HCT116 (cell line): ENCODE measurements around the gene SSR1. TPM values are rescaled to one million over a fixed set of nuclear protein-coding genes. Genes with fewer than 3 reads are reported as not detected.
"Not testable (repeated sequence)": the region's sequence is repeated elsewhere in the genome, so short reads cannot be mapped to it uniquely, and the experiment has no call there.

ENCODE experiments used
- ATAC-seq: fragments of 200-7000 bp; cut with Tn5 transposase; 2 replicates; pipeline ENCODE4 v1.9.1; 2020; ENCODE audit warnings: mild to moderate bottlenecking, moderate library complexity
- BruUV-seq: library from RNA; stranded (reverse); fragments of 400-500 nt; replicated peaks from 2 replicates; lab custom pipeline; 2021; lab: Mats Ljungman, UMichigan
- CTCF ChIA-PET: fragments of 300-600 bp; sonication (Branson Sonifier 250); formaldehyde crosslinking; loops from one replicate; lab custom pipeline; 2021; ENCODE audit warnings: antibody characterized with exemption; lab: Charles Lee
- POLR2A ChIA-PET: fragments of 300-600, 350-600 bp; sonication (Branson Sonifier 250); formaldehyde crosslinking; loops from one replicate; lab custom pipeline; 2021; ENCODE audit warnings: antibody characterized with exemption; lab: Charles Lee
- RAD21 ChIA-PET, 2 experiments: fragments of 300-600 bp; sonication (Branson Sonifier 250); formaldehyde crosslinking; loops; one replicate each; lab custom pipeline; 2023; ENCODE audit warnings: low total read pairs in 2 of 2; ENCODE audit not compliant: uncharacterized antibody in 2 of 2, unreplicated experiment in 2 of 2, low non-redundant PET in 1 of 2; lab: Charles Lee
- DNase-seq: peaks from one replicate; pipeline ENCODE4 v3.0.0-alpha.2; 2010; ENCODE audit warnings: low read depth, low spot score
- H2AFZ ChIP-seq: fragments of 200-600 bp; shearing (Covaris generic), sonication (generic); 2 replicates; pipeline ENCODE4 v1.6.1; 2017; ENCODE audit warnings: low read depth, mixed run types, mixed read lengths, antibody characterized with exemption, low read length; ENCODE audit not compliant: poor library complexity, severe bottlenecking
- H3K27ac ChIP-seq: 2 replicates; pipeline ENCODE4 v1.5.1; 2012; ENCODE audit warnings: low read depth, low read length
- H3K27me3 ChIP-seq: fragments of 200-600 bp; sonication (generic); 2 replicates; pipeline ENCODE4 v1.6.1; 2016; ENCODE audit warnings: mixed run types, low read length, mixed read lengths; ENCODE audit not compliant: insufficient read depth
- H3K36me3 ChIP-seq, 2 experiments: fragments of 200-500 bp in 1 of 2; fragments of 200-600 bp in 1 of 2; sonication (Bioruptor generic) in 1 of 2; sonication (generic) in 1 of 2; 2 replicates each; pipeline versions ENCODE4 v1.5.1 to v1.6.1; 2014 to 2016; ENCODE audit warnings: low read length in 2 of 2, inconsistent platforms in 1 of 2, mixed read lengths in 1 of 2, mixed run types in 1 of 2; ENCODE audit not compliant: insufficient read depth in 2 of 2, control insufficient read depth in 1 of 2
- H3K4me1 ChIP-seq, 2 experiments: fragments of 200-600 bp in 1 of 2; sonication (generic) in 1 of 2; 2 replicates each; pipeline versions ENCODE4 v1.5.1 to v1.6.1; 2012 to 2017; ENCODE audit warnings: low read length in 2 of 2, inconsistent platforms in 1 of 2, mild to moderate bottlenecking in 1 of 2, mixed read lengths in 1 of 2, mixed run types in 1 of 2, moderate library complexity in 1 of 2; ENCODE audit not compliant: insufficient read depth in 2 of 2, control insufficient read depth in 1 of 2
- H3K4me2 ChIP-seq: fragments of 200-600 bp; sonication (generic); 2 replicates; pipeline ENCODE4 v1.6.1; 2017; ENCODE audit warnings: mixed run types, low read length, mixed read lengths
- H3K4me3 ChIP-seq, 2 experiments: fragments of 200-600 bp in 1 of 2; sonication (generic) in 1 of 2; replicated peaks in 1 of 2; 2 replicates each; pipeline ENCODE4 v1.5.1; 2011 to 2016; ENCODE audit warnings: low read length in 2 of 2, control low read depth in 1 of 2, low read depth in 1 of 2, mild to moderate bottlenecking in 1 of 2, mixed read lengths in 1 of 2, mixed run types in 1 of 2
- H3K79me2 ChIP-seq: fragments of 200-600 bp; sonication (generic); 2 replicates; pipeline ENCODE4 v1.6.1; 2017; ENCODE audit warnings: mild to moderate bottlenecking, mixed run types, low read length, moderate library complexity, mixed read lengths; ENCODE audit not compliant: insufficient read depth
- H3K9ac ChIP-seq: fragments of 200-600 bp; sonication (generic); 2 replicates; pipeline ENCODE4 v1.6.1; 2016; ENCODE audit warnings: low read length, mixed read lengths
- H3K9me2 ChIP-seq: fragments of 200-600 bp; sonication (generic), shearing (Covaris generic); 2 replicates; pipeline ENCODE4 v1.6.1; 2017; ENCODE audit warnings: mixed run types, mild to moderate bottlenecking, moderate library complexity; ENCODE audit not compliant: insufficient read depth
- H3K9me3 ChIP-seq, 2 experiments: fragments of 200-500 bp in 1 of 2; fragments of 200-600 bp in 1 of 2; sonication (Bioruptor generic) in 1 of 2; sonication (generic) in 1 of 2; 2 replicates each; pipeline ENCODE4 v1.6.1; 2014 to 2017; ENCODE audit warnings: low read length in 2 of 2, mixed read lengths in 2 of 2, inconsistent platforms in 1 of 2, low read depth in 1 of 2, mild to moderate bottlenecking in 1 of 2, mixed run types in 1 of 2, moderate library complexity in 1 of 2; ENCODE audit not compliant: control insufficient read depth in 1 of 2, insufficient read depth in 1 of 2
- H4K20me1 ChIP-seq: fragments of 200-600 bp; sonication (generic), shearing (Covaris generic); 2 replicates; pipeline ENCODE4 v1.6.1; 2017; ENCODE audit warnings: mixed run types, mild to moderate bottlenecking, moderate library complexity; ENCODE audit not compliant: insufficient read depth
- ATF3 ChIP-seq: IDR thresholded peaks from 2 replicates; pipeline ENCODE4 v1.6.1; 2012
- EGR1 ChIP-seq: IDR thresholded peaks from 2 replicates; pipeline ENCODE4 v1.6.1; 2012; ENCODE audit warnings: low read depth
- EZH2phosphoT487 ChIP-seq: fragments of 200-600 bp; IDR thresholded peaks from 2 replicates; pipeline ENCODE4 v1.6.1; 2018; ENCODE audit warnings: antibody characterized with exemption, borderline replicate concordance
- MAX ChIP-seq: IDR thresholded peaks from 2 replicates; pipeline ENCODE4 v1.6.1; 2012
- POLR2A ChIP-seq: IDR thresholded peaks from 2 replicates; pipeline ENCODE4 v1.7.0; 2011; ENCODE audit warnings: borderline replicate concordance; ENCODE audit not compliant: insufficient read depth, insufficient read length; ENCODE audit errors: extremely low read depth
- RAD21 ChIP-seq: IDR thresholded peaks from 2 replicates; pipeline ENCODE4 v1.6.1; 2012; ENCODE audit warnings: low read depth, mild to moderate bottlenecking
- intact Hi-C: fragments of 100-400 bp; cut with micrococcal nuclease; formaldehyde crosslinking; loops from 2 replicates; pipeline ENCODE4 v1.10.0; 2022
- total RNA-seq: library from RNA; stranded (reverse); gene quantifications from one replicate; pipeline ENCODE4 v1.2.1, GENCODE V29; 2021; ENCODE audit not compliant: unreplicated experiment

The SSR1 gene
- total RNA-seq, 1 experiment from 2014 or later: 127 TPM

GRCh38 chr6:7316658-7317533, 3.9 kb upstream of the SSR1 start (continued):
- TF ChIP-seq EZH2phosphoT487 (no peak), EGR1 (no peak), RAD21 (no peak), ATF3 (no peak)

- TF ChIP-seq POLR2A (peak; percentile 93), MAX (no peak)
- TF ChIP-seq, all 23 proteins: peak for 1
- Histone ChIP-seq H3K79me2 (peaks cover 21% of the 10 kb centered on the region), H3K4me2 (no peak overlapping the region), H3K9me2 (no peaks in the 10 kb centered on the region), H3K27ac (no peak overlapping the region; the same call in 1 of the 2 replicates), H3K4me1 (peaks cover 16 to 28% of the 10 kb centered on the region in 2 experiments), H4K20me1 (peaks cover 4% of the 10 kb centered on the region; the same call in 1 of the 2 replicates), H3K4me3 (no peak overlapping the region), H3K9ac (no peak overlapping the region), H3K36me3 (0 out of 4 replicates have a peak, but pooled peaks cover 0 to 3% of the 10 kb centered on the region in 2 experiments), H2AFZ (no peak overlapping the region), H3K9me3 (no peaks in the 10 kb centered on the region), H3K27me3 (no peaks in the 10 kb centered on the region)
- BruUV-seq: no TSS peak
- intact Hi-C loops: no loop called here
- RAD21 ChIA-PET: no interaction called here
- POLR2A ChIA-PET: interaction anchor here (0.8 to 1.3 kb wide), 5 partner anchors 16 to 126 kb away, joined by 3 to 4 read pairs (median 3); partner anchors contain the start of genes CAGE1 and RIOK1
- ATAC-seq: no peak
- no peak for DNase-seq
- CTCF ChIA-PET: no interaction called here
Observed at GRCh38 chr6:7315948-7316365, 3.0 kb upstream of the SSR1 start.

GRCh38 chr6:7315087-7315947, 2.3 kb upstream of the SSR1 start:
- DNase-seq, H3K4me3 ChIP-seq, H4K20me1 ChIP-seq, ATAC-seq, H2AFZ ChIP-seq, BruUV-seq, H3K36me3 ChIP-seq, H3K27me3 ChIP-seq, H3K27ac ChIP-seq, intact Hi-C loops, H3K9me3 ChIP-seq, H3K9me2 ChIP-seq, H3K4me2 ChIP-seq, CTCF ChIA-PET, H3K9ac ChIP-seq: not testable (repeated sequence)
- H3K4me1 ChIP-seq: peaks cover 18 to 31% of the 10 kb centered on the region in 2 experiments
- ChIA-PET RAD21 (interaction anchor here in 1 of 2 experiments (0.6 kb wide), 1 partner anchor 32 kb away, joined by 7 read pairs; no protein-coding TSS in a partner anchor), POLR2A (interaction anchor here (0.8 to 1.3 kb wide), 5 partner anchors 12 to 127 kb away, joined by 3 to 4 read pairs (median 3); partner anchors contain the start of genes CAGE1 and RIOK1)
- peaks cover 27% of the 10 kb centered on the region for H3K79me2 ChIP-seq
